ENCODE measurements around the gene GJB6.

DNA sequence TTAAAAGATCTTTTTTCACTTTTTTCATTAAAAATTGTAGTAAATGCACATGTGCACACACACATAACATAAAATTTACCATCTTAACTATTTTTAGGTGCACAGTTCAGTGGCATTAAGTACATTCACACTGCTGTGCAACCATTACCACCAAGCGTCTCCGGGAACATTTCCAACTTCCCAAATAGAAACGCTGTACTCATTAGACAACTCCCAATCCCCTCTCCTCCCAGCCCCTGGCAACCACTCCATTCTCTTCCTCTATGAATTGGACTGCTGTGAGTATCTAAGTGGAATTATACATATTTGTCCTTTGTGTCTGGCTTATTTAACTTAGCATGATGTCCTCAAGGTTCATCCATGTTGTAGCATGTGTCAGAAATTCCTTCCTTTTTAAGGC, 50.9 kb downstream of the GJB6 start:
- TF ChIP-seq CTCF (IDR thresholded peaks at IDR 0.05) = no peak
- TF ChIP-seq POLR2A (IDR thresholded peaks at IDR 0.05) = no peak
- TF ChIP-seq EP300 (IDR thresholded peaks at IDR 0.05) = no peak

Data from tibial nerve (tissue), 4 donors.